GM23338 (cell line): ENCODE results near the gene TBCD. TPM values are rescaled to one million over a fixed set of nuclear protein-coding genes. Genes with fewer than 3 reads are reported as not detected.

Experiments used
- ATAC-seq: fragments of 200-7000 bp; cut with Tn5 transposase; 3 replicates; pipeline ENCODE4 v1.9.1; 2020
- DNase-seq: peaks from one replicate; pipeline ENCODE4 v3.0.0-alpha.2; 2015; ENCODE audit warnings: low spot score
- H2AFZ ChIP-seq: fragments of 200-600 bp; sonication (generic); 2 replicates; pipeline ENCODE4 v1.8.0; 2016; ENCODE audit warnings: antibody characterized with exemption, mild to moderate bottlenecking, moderate library complexity
- H3F3A ChIP-seq: fragments of 200-600 bp; sonication (generic); replicated peaks from 2 replicates; pipeline ENCODE4 v1.8.0; 2017; ENCODE audit warnings: antibody characterized with exemption, mixed run types, low read depth
- H3K27ac ChIP-seq: fragments of 200-600 bp; sonication (generic); 2 replicates; pipeline ENCODE4 v1.6.1; 2016; ENCODE audit warnings: low read depth
- H3K27me3 ChIP-seq: fragments of 200-600 bp; sonication (generic); 2 replicates; pipeline ENCODE4 v1.8.0; 2016; ENCODE audit warnings: mild to moderate bottlenecking, mixed run types, moderate library complexity; ENCODE audit not compliant: insufficient read depth
- H3K36me3 ChIP-seq: fragments of 200-600 bp; sonication (generic); 2 replicates; pipeline ENCODE4 v1.8.0; 2016; ENCODE audit warnings: mild to moderate bottlenecking; ENCODE audit not compliant: insufficient read depth
- H3K4me1 ChIP-seq: fragments of 200-600 bp; sonication (generic); 2 replicates; pipeline ENCODE4 v1.8.0; 2016; ENCODE audit warnings: mild to moderate bottlenecking, moderate library complexity; ENCODE audit not compliant: insufficient read depth
- H3K4me2 ChIP-seq: fragments of 200-600 bp; sonication (generic); 2 replicates; pipeline ENCODE4 v1.7.1; 2017; ENCODE audit warnings: mixed run types
- H3K4me3 ChIP-seq: fragments of 200-600 bp; sonication (generic); 2 replicates; pipeline ENCODE4 v1.6.1; 2016; ENCODE audit warnings: mixed run types
- H3K79me2 ChIP-seq: fragments of 200-600 bp; sonication (generic); replicated peaks from 2 replicates; pipeline ENCODE4 v1.8.0; 2017; ENCODE audit warnings: mild to moderate bottlenecking; ENCODE audit not compliant: insufficient read depth
- H3K9me2 ChIP-seq: fragments of 200-600 bp; sonication (generic); 2 replicates; pipeline ENCODE4 v1.8.0; 2017; ENCODE audit not compliant: insufficient read depth
- H4K20me1 ChIP-seq: fragments of 200-600 bp; sonication (generic); replicated peaks from 2 replicates; pipeline ENCODE4 v1.8.0; 2017; ENCODE audit warnings: mild to moderate bottlenecking; ENCODE audit not compliant: insufficient read depth
- H3K27ac Mint-ChIP-seq: 2 replicates; pipeline ENCODE4 v1.8.0; 2020; ENCODE audit warnings: inconsistent platforms, mild to moderate bottlenecking, moderate library complexity, mixed read lengths
- H3K27me3 Mint-ChIP-seq: 3 replicates; pipeline ENCODE4 v1.8.0; 2022; ENCODE audit warnings: low read depth, mild to moderate bottlenecking, moderate library complexity, mixed read lengths, inconsistent platforms; ENCODE audit not compliant: insufficient read depth, poor library complexity
- H3K36me3 Mint-ChIP-seq: 3 replicates; pipeline ENCODE4 v1.8.0; 2021; ENCODE audit warnings: low read depth, mild to moderate bottlenecking, inconsistent platforms, moderate library complexity, mixed read lengths
- H3K4me1 Mint-ChIP-seq: 3 replicates; pipeline ENCODE4 v1.8.0; 2020; ENCODE audit warnings: mild to moderate bottlenecking, inconsistent platforms, mixed read lengths
- H3K4me3 Mint-ChIP-seq: 3 replicates; pipeline ENCODE4 v1.8.0; 2021; ENCODE audit warnings: moderate library complexity, mild to moderate bottlenecking, inconsistent platforms, mixed read lengths
- H3K9me3 Mint-ChIP-seq: 3 replicates; pipeline ENCODE4 v1.8.0; 2020; ENCODE audit warnings: moderate library complexity, mild to moderate bottlenecking, inconsistent platforms, mixed read lengths
- CREB1 ChIP-seq: fragments of 250-450 bp; sonication (Bioruptor Pico); IDR thresholded peaks from 2 replicates; pipeline ENCODE4 v1.5.0; 2020; ENCODE audit warnings: low read depth, mild to moderate bottlenecking, moderate library complexity
- EZH2 ChIP-seq: fragments of 200-600 bp; sonication (generic); IDR thresholded peaks from one replicate; pipeline ENCODE4 v1.8.0; 2017; ENCODE audit warnings: antibody characterized with exemption, mild to moderate bottlenecking, low read depth; ENCODE audit not compliant: unreplicated experiment
- EZH2phosphoT487 ChIP-seq: fragments of 200-600 bp; sonication (generic); IDR thresholded peaks from one replicate; pipeline ENCODE4 v1.8.1; 2018; ENCODE audit warnings: antibody characterized with exemption; ENCODE audit not compliant: unreplicated experiment
- JUNB ChIP-seq: IDR thresholded peaks from one replicate; pipeline ENCODE4 v1.6.1; 2016; ENCODE audit warnings: antibody characterized with exemption; ENCODE audit not compliant: unreplicated experiment
- NANOG ChIP-seq: IDR thresholded peaks from 2 replicates; pipeline ENCODE4 v1.6.1; 2016; ENCODE audit warnings: antibody characterized with exemption, borderline replicate concordance
- POLR2AphosphoS5 ChIP-seq: IDR thresholded peaks from 2 replicates; pipeline ENCODE4 v1.6.1; 2016; ENCODE audit warnings: antibody characterized with exemption, low read depth
- STAT1 ChIP-seq: IDR thresholded peaks from one replicate; pipeline ENCODE4 v1.6.1; 2016; ENCODE audit warnings: antibody characterized with exemption; ENCODE audit not compliant: unreplicated experiment
- ZNF114 ChIP-seq: fragments of 250-450 bp; sonication (Bioruptor Pico); IDR thresholded peaks from 2 replicates; pipeline ENCODE4 v1.5.0; 2020; ENCODE audit warnings: mild to moderate bottlenecking, moderate library complexity
- ZNF331 ChIP-seq: fragments of 250-450 bp; sonication (Bioruptor Pico); IDR thresholded peaks from 2 replicates; pipeline ENCODE4 v1.5.0; 2020; ENCODE audit warnings: low read depth, mild to moderate bottlenecking, moderate library complexity
- ZNF462 ChIP-seq: fragments of 250-450 bp; sonication (Bioruptor Pico); IDR thresholded peaks from 2 replicates; pipeline ENCODE4 v1.5.0; 2020; ENCODE audit warnings: mild to moderate bottlenecking, moderate library complexity
- polyA plus RNA-seq: library from polyadenylated mRNA; unstranded; fragments of >200 nt; fragmentation: Nextera tagmentation; extraction: Ambion mirVana; gene quantifications from 2 replicates; pipeline ENCODE4 v1.2.1, GENCODE V29; 2016
- total RNA-seq: library from RNA; depleted of rRNA; stranded (reverse); fragments of >200 nt; shearing (Covaris generic); gene quantifications from 2 replicates; pipeline ENCODE4 v1.2.3, GENCODE V29; 2014
- TF ChIP-seq, protein P1 (sequence below): IDR thresholded peaks from 2 replicates; pipeline ENCODE4 v1.6.1; 2016; ENCODE audit warnings: antibody characterized with exemption
- TF ChIP-seq, protein P2 (sequence below): IDR thresholded peaks from one replicate; pipeline ENCODE4 v1.6.1; 2018; ENCODE audit warnings: antibody characterized with exemption; ENCODE audit not compliant: unreplicated experiment

Gene TBCD
- total and polyA plus RNA-seq, 2 experiments from 2014 or later: 75.0 to 116 TPM

DNA sequence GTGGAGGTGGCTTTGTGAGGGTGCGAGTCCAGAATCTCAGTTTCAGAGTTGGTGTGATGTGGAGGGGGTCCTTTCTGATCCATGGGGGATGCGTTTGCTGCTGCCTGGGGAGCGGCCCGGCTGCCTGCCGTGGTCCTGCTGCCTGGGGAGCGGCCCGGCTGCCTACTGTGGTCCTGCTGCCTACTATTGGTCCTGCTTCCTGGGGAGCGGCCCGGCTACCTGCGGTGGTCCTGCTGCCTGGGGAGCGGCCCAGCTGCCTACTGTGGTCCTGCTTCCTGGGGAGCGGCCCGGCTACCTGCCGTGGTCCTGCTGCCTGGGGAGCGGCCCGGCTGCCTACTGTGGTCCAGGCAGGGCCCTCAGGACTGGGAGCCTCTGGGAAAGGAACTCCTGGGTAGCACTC lies 149.5 kb downstream of the TBCD start:
- Mint-ChIP-seq H3K9me3 (no peaks in the 10 kb centered on the region; the same call in 1 of the 3 replicates), H3K36me3 (peaks cover 62% of the 10 kb centered on the region), H3K27ac (peak overlapping the region; percentile 88), H3K4me1 (peaks cover 2% of the 10 kb centered on the region; the same call in 1 of the 3 replicates), H3K4me3 (no peak overlapping the region), H3K27me3 (peaks cover 23% of the 10 kb centered on the region)
- H3K4me3 ChIP-seq: no peak overlapping the region
- ATAC-seq (no peak), DNase-seq (no peak)
- H3K4me1 ChIP-seq: no peaks in the 10 kb centered on the region
- no peak for TF ChIP-seq NANOG
- no peak for TF ChIP-seq STAT1
- no peak for TF ChIP-seq JUNB
- TF ChIP-seq EZH2: no peak
- TF ChIP-seq ZNF462 (CRISPR knock-in tag): no peak
- no peak for TF ChIP-seq POLR2AphosphoS5
- TF ChIP-seq EZH2phosphoT487: no peak
- no peak for TF ChIP-seq ZNF331 (CRISPR knock-in tag)
- TF ChIP-seq ZNF114 (CRISPR knock-in tag): no peak
- no peak for TF ChIP-seq CREB1 (CRISPR knock-in tag)
- TF ChIP-seq, protein P1, sequence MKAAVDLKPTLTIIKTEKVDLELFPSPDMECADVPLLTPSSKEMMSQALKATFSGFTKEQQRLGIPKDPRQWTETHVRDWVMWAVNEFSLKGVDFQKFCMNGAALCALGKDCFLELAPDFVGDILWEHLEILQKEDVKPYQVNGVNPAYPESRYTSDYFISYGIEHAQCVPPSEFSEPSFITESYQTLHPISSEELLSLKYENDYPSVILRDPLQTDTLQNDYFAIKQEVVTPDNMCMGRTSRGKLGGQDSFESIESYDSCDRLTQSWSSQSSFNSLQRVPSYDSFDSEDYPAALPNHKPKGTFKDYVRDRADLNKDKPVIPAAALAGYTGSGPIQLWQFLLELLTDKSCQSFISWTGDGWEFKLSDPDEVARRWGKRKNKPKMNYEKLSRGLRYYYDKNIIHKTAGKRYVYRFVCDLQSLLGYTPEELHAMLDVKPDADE: no peak
- TF ChIP-seq, protein P2, sequence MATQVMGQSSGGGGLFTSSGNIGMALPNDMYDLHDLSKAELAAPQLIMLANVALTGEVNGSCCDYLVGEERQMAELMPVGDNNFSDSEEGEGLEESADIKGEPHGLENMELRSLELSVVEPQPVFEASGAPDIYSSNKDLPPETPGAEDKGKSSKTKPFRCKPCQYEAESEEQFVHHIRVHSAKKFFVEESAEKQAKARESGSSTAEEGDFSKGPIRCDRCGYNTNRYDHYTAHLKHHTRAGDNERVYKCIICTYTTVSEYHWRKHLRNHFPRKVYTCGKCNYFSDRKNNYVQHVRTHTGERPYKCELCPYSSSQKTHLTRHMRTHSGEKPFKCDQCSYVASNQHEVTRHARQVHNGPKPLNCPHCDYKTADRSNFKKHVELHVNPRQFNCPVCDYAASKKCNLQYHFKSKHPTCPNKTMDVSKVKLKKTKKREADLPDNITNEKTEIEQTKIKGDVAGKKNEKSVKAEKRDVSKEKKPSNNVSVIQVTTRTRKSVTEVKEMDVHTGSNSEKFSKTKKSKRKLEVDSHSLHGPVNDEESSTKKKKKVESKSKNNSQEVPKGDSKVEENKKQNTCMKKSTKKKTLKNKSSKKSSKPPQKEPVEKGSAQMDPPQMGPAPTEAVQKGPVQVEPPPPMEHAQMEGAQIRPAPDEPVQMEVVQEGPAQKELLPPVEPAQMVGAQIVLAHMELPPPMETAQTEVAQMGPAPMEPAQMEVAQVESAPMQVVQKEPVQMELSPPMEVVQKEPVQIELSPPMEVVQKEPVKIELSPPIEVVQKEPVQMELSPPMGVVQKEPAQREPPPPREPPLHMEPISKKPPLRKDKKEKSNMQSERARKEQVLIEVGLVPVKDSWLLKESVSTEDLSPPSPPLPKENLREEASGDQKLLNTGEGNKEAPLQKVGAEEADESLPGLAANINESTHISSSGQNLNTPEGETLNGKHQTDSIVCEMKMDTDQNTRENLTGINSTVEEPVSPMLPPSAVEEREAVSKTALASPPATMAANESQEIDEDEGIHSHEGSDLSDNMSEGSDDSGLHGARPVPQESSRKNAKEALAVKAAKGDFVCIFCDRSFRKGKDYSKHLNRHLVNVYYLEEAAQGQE: no peak
- H3F3A ChIP-seq: no peaks in the 10 kb centered on the region
- no peak overlapping the region for H3K27ac ChIP-seq
- H3K27me3 ChIP-seq: no peaks in the 10 kb centered on the region
- H3K36me3 ChIP-seq: no peaks in the 10 kb centered on the region
- no peak overlapping the region for H2AFZ ChIP-seq
- H3K9me2 ChIP-seq: no peaks in the 10 kb centered on the region
- H3K4me2 ChIP-seq: no peak overlapping the region
- no peaks in the 10 kb centered on the region; the same call in 1 of the 2 replicates for H4K20me1 ChIP-seq
- peaks cover 29% of the 10 kb centered on the region for H3K79me2 ChIP-seq
